Measurements from ENCODE around the gene ZBTB24. TPM values are rescaled to one million over a fixed set of nuclear protein-coding genes. Genes with fewer than 3 reads are reported as not detected.

Gene ZBTB24
- total RNA-seq, 3 donors from 2014 or later (not counting 1 experiment from before 2014, with no cell fraction given) = 6.7 to 10.6 (median 8.6) TPM

DNA sequence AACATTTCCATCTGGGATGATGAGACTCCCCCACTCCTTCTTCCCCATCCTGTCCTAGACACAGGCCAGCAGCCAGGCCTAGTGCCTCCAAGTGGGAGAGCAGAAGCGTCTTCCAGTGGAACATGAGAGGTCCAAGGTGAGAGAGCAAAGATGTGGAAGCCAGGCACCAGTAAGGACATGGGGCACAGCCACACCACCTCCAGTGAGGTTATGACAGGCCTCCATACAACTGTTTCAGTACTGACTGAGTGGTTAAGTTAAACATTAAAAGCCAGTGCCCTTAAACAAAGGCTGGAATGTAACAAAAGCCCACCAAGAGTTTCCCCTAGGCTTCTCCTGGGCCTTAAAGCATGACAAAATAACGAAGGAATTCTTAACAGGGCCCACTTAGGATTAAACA, 5.3 kb downstream of the ZBTB24 start:
- Histone ChIP-seq H3K4me1 (ENCODE audit: control insufficient read depth, insufficient read depth, low read length) (peaks cover 40% of the 10 kb centered on the region), H3K4me3 (ENCODE audit: low read length) (no peak overlapping the region), H3K36me3 (ENCODE audit: control insufficient read depth, insufficient read depth, low read length) (peaks cover 52% of the 10 kb centered on the region), H3K27me3 (ENCODE audit: control insufficient read depth, insufficient read depth, low read length) (no peaks in the 10 kb centered on the region), H3K9me3 (ENCODE audit: control insufficient read depth, insufficient read depth, low read length) (no peaks in the 10 kb centered on the region), H3K27ac (ENCODE audit: low read length) (no peak overlapping the region)
- H3K4me1 Mint-ChIP-seq = peaks cover 72 to 76% of the 10 kb centered on the region in 2 donors
- no peaks in the 10 kb centered on the region for H3K27me3 Mint-ChIP-seq (ENCODE audit: low read depth in 2 of 2)
- peak overlapping the region in 1 of 2 donors; percentile 33 for H3K27ac Mint-ChIP-seq
- DNase-seq (no peak), ATAC-seq (no peak)
- intact Hi-C loops (cut with micrococcal nuclease) = no loop called here
- peaks cover 46% of the 10 kb centered on the region for H3K36me3 Mint-ChIP-seq
- H3K9me3 Mint-ChIP-seq = no peaks in the 10 kb centered on the region
- H3K4me3 Mint-ChIP-seq = peak overlapping the region; percentile 31
- TF ChIP-seq, protein P1, sequence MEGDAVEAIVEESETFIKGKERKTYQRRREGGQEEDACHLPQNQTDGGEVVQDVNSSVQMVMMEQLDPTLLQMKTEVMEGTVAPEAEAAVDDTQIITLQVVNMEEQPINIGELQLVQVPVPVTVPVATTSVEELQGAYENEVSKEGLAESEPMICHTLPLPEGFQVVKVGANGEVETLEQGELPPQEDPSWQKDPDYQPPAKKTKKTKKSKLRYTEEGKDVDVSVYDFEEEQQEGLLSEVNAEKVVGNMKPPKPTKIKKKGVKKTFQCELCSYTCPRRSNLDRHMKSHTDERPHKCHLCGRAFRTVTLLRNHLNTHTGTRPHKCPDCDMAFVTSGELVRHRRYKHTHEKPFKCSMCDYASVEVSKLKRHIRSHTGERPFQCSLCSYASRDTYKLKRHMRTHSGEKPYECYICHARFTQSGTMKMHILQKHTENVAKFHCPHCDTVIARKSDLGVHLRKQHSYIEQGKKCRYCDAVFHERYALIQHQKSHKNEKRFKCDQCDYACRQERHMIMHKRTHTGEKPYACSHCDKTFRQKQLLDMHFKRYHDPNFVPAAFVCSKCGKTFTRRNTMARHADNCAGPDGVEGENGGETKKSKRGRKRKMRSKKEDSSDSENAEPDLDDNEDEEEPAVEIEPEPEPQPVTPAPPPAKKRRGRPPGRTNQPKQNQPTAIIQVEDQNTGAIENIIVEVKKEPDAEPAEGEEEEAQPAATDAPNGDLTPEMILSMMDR (IDR thresholded peaks at IDR 0.05) = no peak
- WGBS (ENCODE audit: insufficient coverage) = 86% methylated on average over 2 of the region's 2 CpGs

- no peak for ATAC-seq
- no peaks in the 10 kb centered on the region for H3K9me3 ChIP-seq (ENCODE audit: control insufficient read depth, insufficient read depth, low read length)
- intact Hi-C loops (cut with micrococcal nuclease) = no loop called here
- TF ChIP-seq, protein P1 (IDR thresholded peaks at IDR 0.05) = no peak
- peaks cover 57% of the 10 kb centered on the region for H3K36me3 ChIP-seq (ENCODE audit: control insufficient read depth, insufficient read depth, low read length)
- Mint-ChIP-seq H3K36me3 (peaks cover 52% of the 10 kb centered on the region), H3K4me3 (peak overlapping the region; percentile 31), H3K27ac (peak overlapping the region in 1 of 2 donors; percentile 33), H3K4me1 (peaks cover 73 to 76% of the 10 kb centered on the region in 2 donors), H3K9me3 (no peaks in the 10 kb centered on the region), H3K27me3 (ENCODE audit: low read depth in 2 of 2) (no peaks in the 10 kb centered on the region)
- peaks cover 37% of the 10 kb centered on the region for H3K4me1 ChIP-seq (ENCODE audit: control insufficient read depth, insufficient read depth, low read length)
- H3K4me3 ChIP-seq (ENCODE audit: low read length) = no peak overlapping the region
- WGBS (ENCODE audit: insufficient coverage) = 97% methylated on average over 2 of the region's 2 CpGs
- no peak for DNase-seq
- no peaks in the 10 kb centered on the region for H3K27me3 ChIP-seq (ENCODE audit: control insufficient read depth, insufficient read depth, low read length)
- no peak overlapping the region for H3K27ac ChIP-seq (ENCODE audit: low read length)
Observed at GRCh38 chr6:109477184-109477583, 5.8 kb downstream of the ZBTB24 start.

- Mint-ChIP-seq H3K27ac (no peak overlapping the region), H3K4me1 (peaks cover 73 to 74% of the 10 kb centered on the region in 2 donors), H3K4me3 (no peak overlapping the region), H3K27me3 (ENCODE audit: low read depth in 2 of 2) (no peaks in the 10 kb centered on the region), H3K9me3 (no peaks in the 10 kb centered on the region), H3K36me3 (peaks cover 41% of the 10 kb centered on the region)
- Histone ChIP-seq H3K4me3 (ENCODE audit: low read length) (no peak overlapping the region), H3K9me3 (ENCODE audit: control insufficient read depth, insufficient read depth, low read length) (no peaks in the 10 kb centered on the region), H3K27me3 (ENCODE audit: control insufficient read depth, insufficient read depth, low read length) (no peaks in the 10 kb centered on the region), H3K27ac (ENCODE audit: low read length) (no peak overlapping the region), H3K36me3 (ENCODE audit: control insufficient read depth, insufficient read depth, low read length) (peaks cover 64% of the 10 kb centered on the region), H3K4me1 (ENCODE audit: control insufficient read depth, insufficient read depth, low read length) (peaks cover 37% of the 10 kb centered on the region)
- 100% methylated on average over 2 of the region's 2 CpGs for WGBS (ENCODE audit: insufficient coverage)
- TF ChIP-seq, protein P1 (IDR thresholded peaks at IDR 0.05) = no peak
- DNase-seq = no peak
- ATAC-seq = no peak
- intact Hi-C loops (cut with micrococcal nuclease) = no loop called here
Observed at GRCh38 chr6:109475625-109476024, 7.4 kb downstream of the ZBTB24 start.

GRCh38 chr6:109474995-109475394, 8.0 kb downstream of the ZBTB24 start:
- ATAC-seq (no peak), DNase-seq (no peak)
- intact Hi-C loops (cut with micrococcal nuclease) = no loop called here
- Histone ChIP-seq H3K27ac (ENCODE audit: low read length) (no peak overlapping the region), H3K9me3 (ENCODE audit: control insufficient read depth, insufficient read depth, low read length) (no peaks in the 10 kb centered on the region), H3K36me3 (ENCODE audit: control insufficient read depth, insufficient read depth, low read length) (peaks cover 64% of the 10 kb centered on the region), H3K27me3 (ENCODE audit: control insufficient read depth, insufficient read depth, low read length) (no peaks in the 10 kb centered on the region), H3K4me1 (ENCODE audit: control insufficient read depth, insufficient read depth, low read length) (peaks cover 32% of the 10 kb centered on the region), H3K4me3 (ENCODE audit: low read length) (no peak overlapping the region)
- H3K9me3 Mint-ChIP-seq = no peaks in the 10 kb centered on the region
- H3K4me1 Mint-ChIP-seq = peaks cover 68 to 69% of the 10 kb centered on the region in 2 donors
- WGBS (ENCODE audit: insufficient coverage) = 80% methylated on average over 4 of the region's 4 CpGs
- no peaks in the 10 kb centered on the region for H3K27me3 Mint-ChIP-seq (ENCODE audit: low read depth in 2 of 2)
- H3K36me3 Mint-ChIP-seq = peaks cover 41% of the 10 kb centered on the region
- H3K4me3 Mint-ChIP-seq = no peak overlapping the region
- TF ChIP-seq, protein P1 (IDR thresholded peaks at IDR 0.05) = no peak
- H3K27ac Mint-ChIP-seq = no peak overlapping the region

Measured in natural killer cell (primary cell).